HG03520 (cell line): ENCODE measurements around the gene KRTAP5-4.
"Not testable (repeated sequence)": the region's sequence is repeated elsewhere in the genome, so short reads cannot be mapped to it uniquely, and the experiment has no call there.

Experiments used
- ATAC-seq: cut with Tn5 transposase; IDR thresholded peaks from one replicate; pipeline ENCODE4 v1.9.1; 2021; ENCODE audit warnings: mild to moderate bottlenecking, moderate library complexity; ENCODE audit not compliant: unreplicated experiment

KRTAP5-4 gene

DNA sequence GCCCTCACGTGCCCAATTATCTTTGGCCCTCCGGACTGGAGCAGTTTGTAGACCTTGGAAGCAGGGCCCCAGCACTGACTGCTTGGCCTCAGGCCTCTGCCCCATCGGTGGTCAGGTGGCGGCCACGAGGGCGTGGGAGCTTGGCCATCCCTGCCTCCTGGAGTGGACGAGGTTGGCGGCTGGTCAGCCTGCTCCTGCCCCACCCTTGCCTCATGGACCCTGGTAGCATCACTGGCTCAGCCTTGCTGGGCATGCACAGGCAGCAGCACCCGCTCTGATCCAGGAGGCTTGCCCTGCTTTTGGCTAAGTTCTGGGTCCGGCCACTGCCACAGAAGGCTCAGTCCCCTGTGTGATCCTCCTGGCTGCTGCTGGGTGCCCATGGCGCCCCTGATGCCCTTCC lies 17.8 kb downstream of the KRTAP5-4 start:
- no peak for ATAC-seq

DNA sequence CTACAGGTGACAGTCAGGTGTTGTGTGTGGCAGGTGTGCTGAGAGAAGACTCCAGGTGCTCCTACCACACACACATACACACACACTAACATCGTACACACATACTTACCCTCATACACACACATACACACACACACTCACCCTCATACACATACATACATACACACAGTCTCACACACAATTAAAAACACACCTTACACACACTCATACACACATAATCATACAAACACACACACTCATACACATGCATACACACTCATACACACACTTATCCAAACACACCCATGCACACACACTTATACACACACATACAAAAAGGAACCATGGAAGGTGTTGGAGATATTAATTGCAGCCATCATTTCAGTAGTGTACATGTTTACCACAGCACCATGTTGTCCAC lies 18.3 kb downstream of the KRTAP5-4 start:
- no peak for ATAC-seq

DNA sequence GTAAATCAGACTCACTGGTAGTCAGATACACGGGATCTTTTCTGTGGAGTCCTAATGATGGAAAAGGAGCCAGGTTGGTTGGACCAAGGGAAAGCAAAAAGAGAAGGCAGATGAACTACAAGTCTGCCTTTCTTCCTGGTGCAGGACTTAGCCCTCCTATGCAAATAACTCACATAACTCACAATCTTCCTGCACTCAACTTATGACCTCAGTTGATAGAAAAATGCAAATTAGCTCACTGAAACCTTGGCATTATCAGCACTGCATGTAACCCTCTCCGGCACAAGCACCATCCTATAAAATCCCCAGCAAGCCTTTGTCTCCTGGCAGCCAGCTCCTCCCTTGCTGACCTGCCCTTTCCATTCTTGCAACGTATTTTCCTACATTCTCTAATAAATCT lies 20.3 kb downstream of the KRTAP5-4 start:
- not testable (repeated sequence) for ATAC-seq

GRCh38 chr11:1600626-1601025 lies 21.3 kb downstream of the KRTAP5-4 start:
- ATAC-seq = no peak

GRCh38 chr11:1598816-1599215 lies 23.1 kb downstream of the KRTAP5-4 start:
- no peak for ATAC-seq

GRCh38 chr11:1598406-1598805 lies 23.5 kb downstream of the KRTAP5-4 start:
- not testable (repeated sequence) for ATAC-seq

- no peak for ATAC-seq
Observed at GRCh38 chr11:1597994-1598380, 24.0 kb downstream of the KRTAP5-4 start, which contains the start of gene KRTAP5-2. TSS of gene KRTAP5-2 (minus strand) at chr11:1598294. CDS start at chr11:1598250, 44 bp downstream.

DNA sequence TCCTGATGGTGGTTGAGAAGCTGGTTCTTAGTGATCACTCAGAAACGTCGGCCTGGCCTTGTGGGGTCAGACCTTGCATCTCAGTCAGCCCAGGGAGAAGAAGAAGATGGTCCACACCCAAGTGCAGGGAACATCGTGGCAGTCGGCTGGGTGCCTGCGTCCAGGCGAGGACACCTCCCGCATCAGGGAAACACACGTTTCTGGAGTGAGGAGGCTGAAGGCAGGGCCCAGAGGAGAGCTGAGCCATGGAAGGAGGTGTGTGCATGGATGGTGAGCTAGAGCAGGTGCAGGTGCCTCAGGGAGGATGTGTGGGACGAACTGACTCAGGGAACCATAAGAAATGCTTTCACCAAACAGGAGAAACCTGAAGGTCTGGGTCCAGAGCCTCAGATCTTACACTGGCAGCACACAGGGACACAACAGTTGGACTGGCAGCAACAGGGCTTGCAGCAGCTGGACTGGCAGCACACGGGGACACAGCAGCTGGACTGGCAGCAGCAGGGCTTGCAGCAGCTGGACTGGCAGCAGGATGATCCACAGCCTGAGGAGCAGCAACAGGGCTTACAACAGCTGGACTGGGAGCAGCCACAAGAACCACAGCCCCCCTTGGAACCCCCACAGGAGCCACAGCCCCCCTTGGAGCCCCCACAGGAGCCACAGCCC lies 24.5 kb downstream of the KRTAP5-4 start:
- no peak for ATAC-seq

GRCh38 chr11:1596576-1597121 lies 25.3 kb downstream of the KRTAP5-4 start:
- not testable (repeated sequence) for ATAC-seq

DNA sequence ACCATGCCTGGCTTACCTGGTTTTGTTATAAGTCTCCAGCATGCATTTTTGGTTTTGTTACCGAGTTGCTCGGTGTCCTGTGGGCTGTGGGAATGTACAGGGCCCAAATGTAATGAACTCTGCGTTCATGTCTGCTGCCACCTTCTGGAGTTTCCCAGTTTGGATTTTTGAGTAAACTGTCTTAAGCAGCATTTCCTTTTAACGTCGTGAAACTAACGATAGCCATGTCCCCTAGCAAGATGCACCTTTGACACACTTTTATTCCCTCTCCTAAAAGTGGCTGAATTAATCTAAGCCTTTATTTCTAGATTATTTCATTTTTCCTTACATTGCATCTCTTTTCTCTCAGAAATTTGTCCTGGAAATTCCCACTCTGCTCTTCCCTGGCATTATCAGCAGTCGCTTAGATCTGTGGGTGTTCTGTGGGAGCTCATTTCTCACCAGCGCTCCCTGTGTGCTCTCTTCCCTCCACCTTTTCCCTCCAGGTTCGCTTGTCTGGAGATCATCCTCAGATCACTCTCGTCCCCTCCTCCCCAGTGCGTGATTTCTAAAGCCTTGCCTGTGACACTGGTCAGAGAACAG lies 25.9 kb downstream of the KRTAP5-4 start:
- not testable (repeated sequence) for ATAC-seq

DNA sequence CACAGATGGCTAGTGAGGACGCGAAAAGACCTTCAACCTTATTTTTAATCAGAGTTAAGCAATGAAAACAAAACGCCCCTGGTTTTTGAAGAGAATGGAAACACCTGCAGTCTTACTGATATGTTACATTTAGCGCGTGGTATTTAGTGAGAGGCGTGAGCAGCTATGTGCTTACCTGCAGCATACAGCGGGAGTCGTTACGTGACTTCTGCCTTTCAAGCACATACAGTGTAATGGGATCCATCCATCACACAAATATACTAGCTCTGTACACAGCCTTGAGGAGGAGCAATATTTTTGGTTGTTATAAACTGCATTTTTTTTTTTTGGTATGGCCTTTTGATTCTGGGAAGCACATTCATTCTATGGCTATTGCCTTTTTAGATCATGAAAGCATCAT lies 29.3 kb downstream of the KRTAP5-4 start:
- no peak for ATAC-seq

DNA sequence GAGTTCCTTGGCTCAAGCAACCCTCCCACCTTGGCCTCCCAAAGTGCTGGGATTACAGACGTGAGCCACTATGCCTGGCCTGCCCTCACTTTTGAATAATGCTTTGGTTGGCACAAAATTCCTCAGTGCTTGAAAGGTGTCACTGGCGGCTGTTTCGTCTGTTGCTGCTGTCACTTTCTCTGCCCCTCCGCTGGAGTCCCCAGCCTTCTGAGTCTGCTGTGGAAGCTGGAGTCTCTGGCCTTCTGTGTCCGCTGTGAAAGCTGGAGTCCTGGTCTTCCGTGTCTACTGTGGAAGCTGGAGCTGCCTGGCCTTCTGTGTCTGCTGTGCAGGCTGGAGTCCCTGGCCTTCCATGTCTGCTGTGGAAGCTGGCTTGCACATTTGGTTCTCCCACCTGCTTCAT lies 31.9 kb downstream of the KRTAP5-4 start:
- no peak for ATAC-seq

GRCh38 chr11:1589191-1589963 lies 32.6 kb downstream of the KRTAP5-4 start:
- not testable (repeated sequence) for ATAC-seq

DNA sequence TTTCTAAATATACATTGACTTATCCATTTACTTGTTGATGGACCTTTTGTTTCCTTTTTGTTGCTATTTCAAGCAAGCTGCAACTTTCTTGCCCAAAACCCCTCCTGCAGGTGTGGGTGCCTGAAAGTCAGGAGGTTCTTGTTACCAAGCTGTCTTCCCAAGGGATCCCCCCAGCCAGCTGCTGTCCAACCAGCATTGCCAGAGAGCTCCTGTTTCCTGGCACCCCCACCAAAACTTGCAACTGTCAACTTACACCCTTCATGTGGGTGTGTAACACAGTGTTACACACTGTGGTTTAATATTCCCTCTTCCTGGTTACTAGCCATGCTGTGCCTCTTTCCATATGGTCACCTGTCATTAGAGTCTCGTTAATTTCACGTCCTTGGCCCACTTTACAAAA lies 35.2 kb downstream of the KRTAP5-4 start:
- no peak for ATAC-seq

DNA sequence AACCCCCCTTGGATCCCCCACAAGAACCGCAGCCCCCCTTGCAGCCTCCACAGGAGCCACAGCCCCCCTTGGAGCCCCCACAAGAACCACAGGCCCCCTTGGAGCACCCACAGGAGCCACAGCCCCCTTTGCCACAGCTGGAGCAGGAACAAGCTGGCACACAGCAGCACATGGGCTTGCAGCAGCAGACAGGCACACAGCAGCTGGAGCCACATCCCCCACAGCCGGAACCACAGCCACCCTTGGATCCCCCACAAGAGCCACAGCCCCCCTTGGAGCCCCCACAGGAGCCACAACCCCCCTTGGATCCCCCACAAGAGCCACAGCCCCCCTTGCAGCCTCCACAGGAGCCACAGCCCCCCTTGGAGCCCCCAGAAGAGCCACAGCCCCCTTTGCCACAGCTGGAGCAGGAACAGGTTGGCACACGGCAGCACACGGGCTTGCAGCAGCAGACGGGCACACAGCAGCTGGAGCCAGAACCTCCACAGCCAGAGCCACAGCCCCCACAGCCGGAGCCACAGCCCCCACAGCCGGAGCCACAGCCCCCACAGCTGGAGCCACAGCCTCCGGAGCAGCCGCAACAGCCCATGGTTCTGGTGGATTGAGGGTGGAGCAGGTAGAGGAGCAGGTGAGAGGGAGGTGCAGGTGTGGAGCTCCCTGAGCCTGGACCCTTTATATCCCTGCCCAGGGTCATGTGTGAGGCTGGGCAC lies 37.1 kb downstream of the KRTAP5-4 start, which contains the start of gene KRTAP5-1:
Gene KRTAP5-1 (minus strand): TSS at position 623 of the 710 bp plus-strand sequence. CDS start 34 bp downstream, at position 589.
- ATAC-seq = not testable (repeated sequence)

DNA sequence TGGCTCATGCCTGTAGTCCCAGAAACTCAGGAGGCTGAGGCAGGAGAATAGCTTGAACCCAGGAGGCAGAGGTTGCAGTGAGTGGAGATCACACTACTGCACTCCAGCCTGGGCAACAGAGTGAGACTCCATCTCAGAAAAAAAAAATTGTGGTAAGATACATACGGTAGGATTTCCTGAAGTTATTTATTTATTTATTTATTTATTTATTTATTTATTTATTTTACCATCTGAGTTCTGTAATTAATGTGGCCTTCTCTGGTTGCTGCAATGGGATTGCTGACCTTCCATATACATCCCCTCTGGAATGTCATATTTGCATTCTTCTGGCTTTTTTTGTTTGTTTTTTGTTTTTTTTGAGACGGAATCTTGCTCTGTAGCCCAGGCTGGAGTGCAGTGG lies 39.0 kb downstream of the KRTAP5-4 start:
- not testable (repeated sequence) for ATAC-seq

- no peak for ATAC-seq
Observed at GRCh38 chr11:1581976-1582375, 40.0 kb downstream of the KRTAP5-4 start.

- ATAC-seq = no peak
Observed at GRCh38 chr11:1576825-1577224, 45.1 kb downstream of the KRTAP5-4 start.

DNA sequence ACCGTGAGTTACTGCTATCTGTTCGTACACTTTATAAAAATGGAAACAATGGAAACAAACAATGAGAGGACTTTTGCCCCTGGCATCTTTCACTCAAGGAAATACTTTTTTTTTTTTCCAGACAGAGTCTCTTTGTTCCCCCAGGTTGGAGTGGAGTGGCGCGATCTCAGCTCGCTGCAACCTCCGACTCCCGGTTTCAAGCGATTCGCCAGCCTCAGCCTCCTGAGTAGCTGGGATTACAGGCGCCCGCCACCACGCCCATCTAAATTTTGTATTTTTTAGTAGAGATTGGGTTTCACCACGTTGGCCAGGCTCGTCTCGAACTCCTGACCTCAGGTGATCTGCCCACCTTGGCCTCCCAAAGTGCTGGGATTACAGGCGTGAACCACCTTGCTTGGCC lies 46.2 kb downstream of the KRTAP5-4 start:
- not testable (repeated sequence) for ATAC-seq

DNA sequence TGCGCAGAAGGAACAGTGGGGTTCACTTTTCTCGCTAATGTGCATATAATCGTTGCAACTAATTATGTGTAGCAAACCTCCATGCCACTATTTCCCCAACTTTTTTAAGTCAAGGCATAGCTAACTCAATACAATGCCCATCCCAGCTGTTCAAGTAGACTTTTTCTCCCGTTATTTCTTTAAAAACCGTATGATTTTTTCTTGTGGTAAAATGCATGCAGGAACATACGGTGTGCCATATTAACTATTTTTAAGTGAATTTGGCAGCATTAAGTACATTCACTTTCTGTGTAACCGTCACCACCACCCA lies 47.0 kb downstream of the KRTAP5-4 start:
- no peak for ATAC-seq
